Right atrium auricular region (tissue), 2 donors: ENCODE results near the gene DGCR2. TPM values are rescaled to one million over a fixed set of nuclear protein-coding genes. Genes with fewer than 3 reads are reported as not detected.

Experiments used
- DNase-seq: peaks from one replicate; pipeline ENCODE4 v3.0.0-alpha.2; 2019; ENCODE audit warnings: low spot score
- H3K27ac ChIP-seq, 2 donors: fragments of 200-600 bp; sonication (generic); 1 replicate in 1 of 2; 2 replicates in 1 of 2; pipeline ENCODE4 v1.5.1; 2016 to 2019
- H3K27me3 ChIP-seq, 2 donors: fragments of 200-600 bp; sonication (generic); one replicate each; pipeline versions ENCODE4 v1.5.1 to v1.6.0; 2017 to 2019
- H3K36me3 ChIP-seq: fragments of 200-600 bp; sonication (generic); one replicate; pipeline ENCODE4 v1.5.1; 2016
- H3K4me1 ChIP-seq, 2 donors: fragments of 200-600 bp; sonication (generic); one replicate each; pipeline versions ENCODE4 v1.5.1 to v1.6.0; 2017 to 2019
- H3K4me3 ChIP-seq, 2 donors: fragments of 200-600 bp; sonication (generic); 1 replicate in 1 of 2; 2 replicates in 1 of 2; pipeline ENCODE4 v1.5.1; 2017 to 2019; ENCODE audit warnings: mild to moderate bottlenecking in 1 of 2, moderate library complexity in 1 of 2
- H3K9me3 ChIP-seq, 2 donors: fragments of 200-600 bp; sonication (generic); one replicate each; pipeline ENCODE4 v1.5.1; 2019
- CTCF ChIP-seq, 2 donors: fragments of 200-600 bp; sonication (generic); IDR thresholded peaks; one replicate each; pipeline ENCODE4 v1.5.1; 2019; ENCODE audit warnings: antibody characterized with exemption in 2 of 2
- total RNA-seq, 2 donors: library from RNA; depleted of rRNA; stranded (reverse); fragments of >200 nt; gene quantifications; one replicate each; pipeline ENCODE4 v1.1.0, GENCODE V29; 2016

DGCR2 gene
- total RNA-seq, 2 donors from 2014 or later, result 32.8 to 48.1 TPM

DNA sequence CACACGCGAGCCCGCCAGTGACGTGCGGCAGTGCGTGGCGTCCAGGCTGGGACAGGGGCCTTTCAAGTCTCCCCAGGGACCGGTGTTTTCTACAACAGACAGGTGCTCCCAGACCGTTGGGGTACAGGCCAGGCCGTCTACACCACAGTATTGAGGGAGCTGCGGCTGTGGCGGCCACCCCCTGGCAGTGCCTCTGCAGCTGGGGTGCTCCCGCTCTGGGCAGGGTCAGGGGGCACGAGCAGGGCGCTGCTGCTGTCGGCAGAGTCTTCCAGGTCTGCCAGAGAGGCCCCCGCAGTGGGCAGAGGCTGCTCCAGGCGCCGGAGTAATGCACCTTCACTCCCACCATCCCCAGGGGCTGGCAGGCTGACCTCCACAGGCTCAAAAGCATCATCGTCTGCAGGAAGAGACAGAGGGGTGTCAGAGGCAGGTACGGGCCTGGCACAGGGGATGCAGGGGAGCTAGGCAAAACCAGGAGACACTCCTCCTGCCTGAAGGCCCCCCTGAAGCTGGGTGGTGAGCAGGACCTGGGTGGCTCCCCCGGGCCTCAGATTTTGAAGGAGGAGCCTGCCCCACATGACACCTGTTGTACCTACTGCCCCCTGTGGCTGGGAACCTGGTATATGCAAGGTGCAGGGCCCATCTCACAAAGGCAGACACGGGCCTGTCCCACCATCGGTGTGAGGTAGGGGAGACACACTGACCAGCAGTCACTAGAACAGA lies 83.3 kb downstream of the DGCR2 start:
- Histone ChIP-seq H3K4me3 (no peak overlapping the region), H3K36me3 (peaks cover 61% of the 10 kb centered on the region), H3K9me3 (no peaks in the 10 kb centered on the region), H3K27me3 (no peaks in the 10 kb centered on the region), H3K27ac (no peak overlapping the region), H3K4me1 (no peaks in the 10 kb centered on the region)
- no peak for DNase-seq
- no peak for TF ChIP-seq CTCF (IDR thresholded peaks at IDR 0.05)

DNA sequence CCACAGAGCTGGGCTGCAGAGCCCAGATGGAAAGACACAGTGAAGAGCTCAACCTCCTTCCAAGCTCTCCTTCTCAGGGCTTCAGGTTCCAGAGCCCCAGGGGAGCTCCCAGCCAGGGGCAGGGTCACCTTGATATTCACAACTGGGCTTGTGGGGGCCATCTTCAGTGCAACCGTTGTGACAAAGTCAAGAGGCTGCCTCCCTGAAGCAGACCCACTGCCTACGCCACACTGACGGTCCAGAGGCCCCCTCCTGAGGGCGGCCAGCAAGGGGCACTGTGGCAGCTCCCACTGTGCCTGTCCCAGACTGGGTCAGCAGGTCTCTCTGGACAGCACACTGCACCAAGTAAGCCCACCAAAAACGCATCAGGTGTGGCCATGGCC lies 84.1 kb downstream of the DGCR2 start:
- Histone ChIP-seq H3K36me3 (peaks cover 53% of the 10 kb centered on the region), H3K4me1 (no peaks in the 10 kb centered on the region), H3K4me3 (no peak overlapping the region), H3K27ac (no peak overlapping the region), H3K9me3 (no peaks in the 10 kb centered on the region), H3K27me3 (no peaks in the 10 kb centered on the region)
- DNase-seq, result no peak
- TF ChIP-seq CTCF (IDR thresholded peaks at IDR 0.05), result no peak

DNA sequence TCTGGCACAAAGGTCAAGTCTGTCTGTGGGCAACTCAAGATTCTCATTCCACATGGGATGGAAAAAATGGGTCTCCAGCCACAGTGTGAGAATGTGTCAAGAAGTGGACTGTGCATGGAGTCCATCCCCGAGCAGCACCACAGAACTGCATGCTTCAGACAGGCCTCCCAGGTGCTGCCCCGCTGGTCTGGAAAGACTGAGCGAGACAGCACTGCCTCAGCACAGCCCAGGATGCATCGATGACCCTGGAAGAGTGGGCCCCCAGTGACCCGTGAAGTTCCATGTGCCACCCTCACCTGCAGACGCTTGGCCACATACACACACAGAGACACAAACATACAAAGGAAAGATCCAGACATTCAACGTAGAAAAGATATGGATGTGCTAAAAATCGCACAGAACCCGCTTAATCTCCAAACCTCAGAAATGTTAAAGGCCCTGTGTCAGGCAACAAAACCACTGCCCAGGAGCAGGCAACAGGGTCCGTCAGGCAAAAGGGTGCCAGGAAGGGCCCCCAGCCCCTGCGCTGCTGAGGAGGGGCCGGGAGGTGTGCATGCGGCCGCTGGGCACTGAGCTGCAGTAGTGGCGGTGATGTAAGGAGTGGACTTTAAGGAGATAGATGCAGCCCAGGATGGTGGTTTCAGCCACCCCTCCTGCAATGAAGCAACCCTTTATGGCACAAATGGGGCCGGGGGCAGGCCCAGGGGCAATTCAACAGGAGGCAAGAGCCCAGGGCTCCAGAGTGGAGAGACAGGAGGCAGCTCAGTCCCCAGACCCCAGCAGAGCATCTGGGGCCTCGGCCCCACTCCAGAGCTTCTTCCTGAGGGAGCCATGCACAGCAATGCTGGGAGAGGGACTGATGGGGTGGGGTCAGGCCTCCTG lies 84.7 kb downstream of the DGCR2 start:
- H3K27ac ChIP-seq, result no peak overlapping the region
- no peaks in the 10 kb centered on the region for H3K27me3 ChIP-seq
- no peak overlapping the region for H3K4me3 ChIP-seq
- H3K36me3 ChIP-seq, result peaks cover 47% of the 10 kb centered on the region
- no peaks in the 10 kb centered on the region for H3K9me3 ChIP-seq
- TF ChIP-seq CTCF (IDR thresholded peaks at IDR 0.05), result no peak
- DNase-seq, result no peak
- H3K4me1 ChIP-seq, result no peaks in the 10 kb centered on the region

DNA sequence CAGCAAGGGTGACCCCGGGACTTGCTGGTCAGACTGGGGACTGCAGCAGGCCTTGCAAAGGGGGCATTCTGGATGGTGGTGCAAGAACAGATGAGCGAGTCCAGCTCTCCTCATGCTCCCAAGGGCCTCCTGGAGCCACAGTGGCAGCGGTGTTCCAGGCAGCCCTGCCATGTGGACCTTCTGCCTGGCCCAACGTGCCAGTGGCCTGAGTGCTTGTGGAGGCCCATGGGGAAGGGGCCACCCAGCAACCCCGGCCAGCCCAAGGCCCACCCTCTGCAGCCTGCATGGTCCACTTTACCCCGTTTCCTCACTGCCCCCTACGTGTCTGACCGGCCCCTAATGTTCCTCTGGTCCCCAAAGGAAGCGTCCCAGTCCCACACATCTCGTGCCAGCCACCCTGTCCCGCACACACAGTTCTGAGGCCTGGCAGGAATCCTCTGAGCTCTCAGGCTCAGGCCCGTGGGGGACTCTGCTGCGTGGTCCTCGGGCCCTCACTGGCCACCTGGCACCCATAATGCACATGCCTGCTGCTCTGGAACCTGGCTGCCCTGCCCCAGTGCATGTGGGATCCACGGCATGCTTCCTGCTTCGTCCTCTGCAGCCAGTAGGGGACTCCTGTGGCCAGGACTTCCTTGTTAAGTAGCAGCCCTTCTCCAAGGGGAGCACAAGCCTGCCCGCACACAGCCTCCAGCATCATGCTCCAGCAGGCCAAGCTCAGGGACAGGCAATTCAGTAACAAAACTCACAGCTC lies 85.5 kb downstream of the DGCR2 start:
- DNase-seq, result no peak

GRCh38 chr22:19036229-19036522 lies 86.0 kb downstream of the DGCR2 start:
- H3K4me3 ChIP-seq, result no peak overlapping the region
- H3K27ac ChIP-seq, result no peak overlapping the region
- H3K36me3 ChIP-seq, result peaks cover 34% of the 10 kb centered on the region
- H3K27me3 ChIP-seq, result no peaks in the 10 kb centered on the region
- no peaks in the 10 kb centered on the region for H3K9me3 ChIP-seq
- H3K4me1 ChIP-seq, result no peaks in the 10 kb centered on the region
- DNase-seq, result no peak
- no peak for TF ChIP-seq CTCF (IDR thresholded peaks at IDR 0.05)

More for the DNA sequence above, 85.5 kb downstream of the DGCR2 start:
- no peaks in the 10 kb centered on the region for H3K27me3 ChIP-seq
- no peak for TF ChIP-seq CTCF (IDR thresholded peaks at IDR 0.05)
- no peak overlapping the region for H3K4me3 ChIP-seq
- H3K4me1 ChIP-seq, result no peaks in the 10 kb centered on the region
- H3K27ac ChIP-seq, result no peak overlapping the region
- no peaks in the 10 kb centered on the region for H3K9me3 ChIP-seq
- H3K36me3 ChIP-seq, result peaks cover 39% of the 10 kb centered on the region
